ENCODE data around the gene TRIM25. TPM values are rescaled to one million over a fixed set of nuclear protein-coding genes. Genes with fewer than 3 reads are reported as not detected.
A peak's percentile ranks its signal among the peaks of the same experiment; 100 is the strongest.

TRIM25 gene
- total RNA-seq, 1 donor from 2014 or later: 19.9 TPM

DNA sequence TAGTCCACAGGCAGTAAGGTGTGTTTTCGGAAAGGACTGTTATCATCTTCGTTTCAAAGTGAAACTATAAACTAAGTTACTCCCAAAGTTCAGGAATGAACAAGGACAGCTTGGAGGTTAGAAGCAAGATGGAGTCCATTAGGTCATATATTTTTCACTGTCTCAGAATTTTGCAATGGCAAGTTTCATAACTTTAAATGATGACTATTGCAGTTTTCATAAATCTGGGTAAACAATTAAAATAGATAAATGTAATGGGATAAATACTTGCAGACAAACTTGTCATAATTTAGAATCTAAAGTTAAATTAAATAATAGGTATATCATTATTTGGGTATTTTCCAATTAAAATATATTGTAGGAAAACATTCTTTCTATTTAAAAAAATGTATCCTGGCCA is 14.7 kb upstream of the TRIM25 start:
- DNase-seq (ENCODE audit: low read depth): no peak

DNA sequence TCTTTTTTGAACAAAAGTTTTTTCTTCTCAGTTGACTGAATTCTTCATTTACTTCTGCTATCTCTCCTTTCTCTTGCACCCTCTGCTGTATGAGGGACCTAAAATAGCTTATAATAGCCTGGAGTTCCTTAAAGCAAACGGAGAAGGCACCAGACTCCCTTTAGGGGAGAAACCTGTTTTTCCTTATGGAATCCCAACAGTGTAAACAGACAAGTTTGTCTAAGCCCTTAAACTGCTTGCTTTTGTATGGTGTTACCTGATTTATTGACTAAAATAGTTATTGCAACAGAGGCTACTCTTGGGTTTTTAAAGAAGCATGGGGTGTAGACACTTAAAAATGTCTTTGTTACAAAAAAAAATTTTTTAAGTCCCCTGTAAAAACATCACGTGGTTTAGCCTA is 12.9 kb upstream of the TRIM25 start:
- no peak for DNase-seq (ENCODE audit: low read depth)

DNA sequence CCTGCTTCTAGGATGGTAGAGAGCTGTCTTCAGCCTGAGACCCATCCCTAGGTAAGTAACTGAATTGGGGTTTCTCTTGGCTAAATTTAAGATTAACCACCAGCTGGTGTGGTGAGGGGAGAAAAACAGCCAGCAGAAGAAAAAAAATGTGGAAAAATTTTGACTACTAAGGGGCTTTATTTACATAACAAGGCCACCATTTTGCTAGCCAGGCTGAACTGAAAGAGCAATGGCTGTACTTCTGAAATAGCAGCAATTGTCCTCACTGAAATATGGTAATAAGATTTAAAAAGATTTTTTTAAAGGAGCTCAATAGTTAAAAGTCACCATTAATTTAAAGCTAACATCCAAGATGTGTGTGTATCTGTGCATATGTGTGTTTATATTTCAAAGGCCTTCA is 12.4 kb upstream of the TRIM25 start:
- no peak for DNase-seq (ENCODE audit: low read depth)

DNA sequence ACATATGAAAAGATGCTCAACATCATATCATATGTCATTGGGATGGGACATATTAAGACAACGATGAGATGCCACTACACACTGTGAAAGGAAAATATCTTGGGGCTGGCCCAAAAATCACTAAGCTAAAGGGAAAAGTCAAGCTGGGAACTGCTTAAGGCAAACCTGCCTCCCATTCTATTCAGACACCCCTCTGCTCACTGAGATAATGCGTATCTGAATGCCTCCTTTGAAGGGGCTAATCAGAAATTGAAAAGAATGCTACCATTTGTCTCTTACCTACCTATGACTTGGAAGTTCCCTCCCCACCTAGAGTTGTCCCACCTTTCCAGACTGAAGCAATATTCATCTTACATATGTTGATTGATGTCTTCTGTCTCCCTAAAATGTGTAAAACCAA is 11.2 kb upstream of the TRIM25 start:
- DNase-seq (ENCODE audit: low read depth): no peak

DNA sequence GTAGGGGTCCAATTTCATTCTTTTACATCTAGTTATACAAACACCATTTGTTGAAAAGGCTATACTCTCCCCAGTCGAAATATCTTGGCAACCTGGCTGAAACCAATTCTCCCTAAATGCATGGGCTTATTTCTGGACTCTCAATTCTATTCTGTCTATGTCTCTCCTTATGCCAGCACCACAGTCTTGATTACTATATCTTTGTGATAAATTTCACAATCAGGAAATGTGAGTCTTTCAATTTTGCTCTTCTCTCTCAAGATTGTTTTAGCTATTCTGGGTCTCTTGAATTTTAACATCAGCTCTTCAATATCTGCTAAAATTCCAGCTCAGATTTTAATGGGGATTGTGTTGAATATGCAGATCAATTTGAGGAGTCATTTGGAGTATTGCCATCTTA is 5.9 kb upstream of the TRIM25 start:
- DNase-seq (ENCODE audit: low read depth): no peak

DNA sequence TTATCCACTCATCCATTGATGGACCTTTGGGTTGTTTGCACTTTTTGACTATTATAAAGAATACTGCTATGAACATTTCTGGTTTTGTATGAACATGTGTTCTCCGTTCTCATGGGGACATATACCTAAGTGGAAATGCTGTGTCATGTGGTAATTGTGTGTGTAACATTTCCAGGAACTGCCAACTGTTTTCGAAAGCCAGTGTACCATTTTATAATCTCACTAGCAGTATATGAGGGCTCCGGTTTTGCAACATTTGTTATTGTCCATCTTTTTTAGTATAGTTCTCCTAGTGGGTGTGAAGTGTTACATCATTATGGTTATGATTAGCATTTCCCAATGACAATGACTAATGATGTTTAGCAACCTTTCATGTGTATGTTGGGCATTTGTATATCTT is 5.1 kb upstream of the TRIM25 start:
- no peak for DNase-seq (ENCODE audit: low read depth)

DNA sequence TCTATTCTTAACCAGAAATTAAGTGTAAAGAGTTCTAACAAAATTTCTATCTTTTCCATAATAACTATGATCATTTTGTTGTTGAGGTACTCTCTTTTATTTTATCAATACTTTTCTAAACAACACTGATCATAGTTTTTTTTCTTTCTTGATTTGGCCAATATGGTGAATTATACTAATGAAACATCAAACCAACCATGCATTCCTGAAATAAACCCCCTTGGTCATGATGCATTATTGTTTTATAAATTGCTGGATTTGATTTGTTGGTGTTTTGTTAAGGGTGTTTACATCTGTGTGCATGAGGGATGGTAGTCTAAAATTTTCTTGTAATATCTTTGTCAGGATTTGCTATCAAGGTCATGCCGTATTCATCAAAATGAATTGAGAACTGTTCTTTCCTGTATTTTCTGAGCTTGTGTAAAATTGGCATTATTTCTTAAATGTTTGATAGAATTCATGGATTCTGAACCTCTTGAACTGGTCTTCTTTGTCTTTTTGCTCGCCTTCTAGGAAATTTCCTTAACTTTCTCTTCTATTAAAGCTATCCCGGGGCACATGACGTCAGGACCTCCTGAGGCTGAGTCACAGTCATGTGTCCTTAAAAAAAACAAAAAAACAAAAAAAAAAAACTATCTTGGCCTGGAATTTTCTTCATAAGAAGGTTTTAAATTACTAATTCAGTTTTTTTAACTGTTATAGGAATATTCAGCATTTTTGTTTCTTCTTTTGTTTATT is 3.9 kb upstream of the TRIM25 start:
- DNase-seq (ENCODE audit: low read depth): no peak

DNA sequence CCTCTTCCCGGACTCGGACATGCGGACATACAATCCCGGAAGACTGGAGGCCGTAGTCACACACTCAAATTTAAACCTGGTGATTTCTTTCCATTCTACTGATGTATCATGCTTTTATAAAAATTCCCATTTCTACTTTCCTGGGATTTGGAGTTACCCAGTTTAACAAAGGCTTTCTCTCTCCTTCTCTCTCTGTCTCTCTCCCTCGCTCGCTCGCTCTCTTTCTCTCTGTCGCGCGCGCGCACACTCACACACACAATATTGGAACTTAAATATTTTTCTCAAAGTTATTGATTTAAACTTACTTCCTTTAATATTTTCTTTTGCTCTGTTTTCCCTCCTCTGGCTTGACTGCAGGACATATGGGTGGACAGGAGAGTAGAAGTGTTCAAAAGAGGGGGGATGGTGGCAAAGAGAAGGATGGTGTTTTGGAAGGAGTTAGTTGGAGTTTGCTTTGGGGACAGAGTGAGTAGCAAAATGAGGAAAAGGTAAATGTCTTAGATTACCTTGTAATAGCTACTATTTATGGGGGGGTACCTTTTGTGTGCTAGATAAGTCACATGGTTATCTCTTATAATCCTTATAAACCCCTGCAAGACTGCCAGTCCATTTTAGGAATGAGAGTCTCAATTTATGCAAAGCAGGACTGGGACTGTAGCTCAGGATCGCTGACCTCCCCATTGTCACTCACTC is 878 bp upstream of the TRIM25 start:
- peak; percentile 25 for DNase-seq (ENCODE audit: low read depth)

DNA sequence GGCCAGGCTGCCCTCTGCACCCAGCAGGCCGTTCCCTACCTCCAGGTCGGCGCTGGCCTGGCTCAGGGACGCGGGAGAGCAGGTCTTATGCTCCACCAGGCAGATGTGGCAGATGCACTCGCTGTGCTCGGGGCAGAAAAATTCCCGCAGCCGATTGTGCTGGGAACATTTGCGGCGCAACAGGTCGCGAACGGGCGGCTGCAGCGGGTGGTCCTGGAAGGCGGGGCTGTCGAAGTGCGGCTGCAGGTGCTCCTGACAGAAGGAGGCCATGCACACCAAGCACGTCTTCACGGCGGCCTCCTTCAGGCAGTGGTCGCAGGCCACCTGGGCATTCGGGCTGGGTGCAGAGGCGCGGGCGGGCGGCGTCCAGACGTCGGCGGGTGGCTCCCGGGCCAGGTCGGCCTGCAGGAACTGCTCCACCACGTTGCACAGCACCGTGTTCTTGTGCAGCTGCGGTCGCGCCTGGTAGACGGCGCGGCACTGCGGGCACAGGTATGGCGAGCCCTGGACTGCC is 439 bp downstream of the TRIM25 start:
- DNase-seq (ENCODE audit: low read depth): no peak

DNA sequence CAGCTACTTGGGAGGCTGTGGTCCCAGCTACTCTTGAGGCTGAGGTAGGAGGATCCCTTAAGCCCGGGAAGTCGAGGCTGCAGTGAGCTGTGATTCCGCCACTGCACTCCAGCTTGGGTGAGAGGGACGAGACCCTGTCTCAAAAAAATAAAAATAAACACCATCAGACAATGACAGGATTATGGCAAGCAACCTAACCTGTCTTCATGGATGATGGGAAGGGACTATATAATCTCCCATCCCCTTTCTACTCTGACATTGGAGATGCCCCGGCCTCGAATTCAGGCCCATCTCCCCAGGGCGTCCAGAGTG is 893 bp downstream of the TRIM25 start:
- no peak for DNase-seq (ENCODE audit: low read depth)

DNA sequence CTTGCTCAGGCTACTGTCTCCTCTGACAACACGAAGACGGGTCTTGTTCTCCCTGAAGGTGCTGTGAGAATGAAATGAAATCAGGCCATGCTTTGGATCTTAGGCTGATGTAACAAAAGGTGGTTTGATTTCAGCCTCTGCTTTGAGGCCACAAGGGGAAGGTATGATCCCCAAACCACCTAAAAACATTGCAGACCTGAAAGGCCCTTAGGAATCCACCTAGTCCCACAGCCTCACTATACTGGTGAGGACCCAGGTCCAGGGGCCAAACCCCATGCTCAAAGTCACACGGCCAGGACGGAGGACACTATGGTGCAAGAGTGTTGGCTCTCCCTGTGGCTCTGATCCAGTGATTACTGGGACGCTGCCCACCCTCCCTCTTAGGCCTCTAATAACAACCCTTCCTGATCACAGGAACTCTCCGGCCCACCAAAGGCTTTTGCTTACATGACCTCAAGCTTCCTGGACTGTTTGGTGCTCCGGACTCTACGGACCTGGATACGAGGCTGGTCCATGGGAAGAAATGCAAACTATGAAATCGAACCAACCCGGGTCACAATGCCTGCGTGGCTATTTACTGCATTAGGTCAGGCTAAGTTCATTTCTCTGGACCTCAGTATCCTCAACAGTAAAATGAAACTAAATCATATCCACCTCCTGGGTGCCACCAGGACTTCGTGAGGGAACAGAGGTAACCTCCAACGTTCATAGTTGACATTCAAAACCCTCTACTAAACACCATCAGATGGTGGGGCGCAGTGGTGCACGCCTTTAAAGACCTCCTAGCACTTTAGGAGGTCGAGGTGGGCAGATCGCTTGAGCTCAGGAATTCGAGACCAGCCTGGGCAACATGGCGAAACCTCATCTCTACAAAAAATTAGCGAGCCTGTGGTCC is 1.5 kb downstream of the TRIM25 start:
- no peak for DNase-seq (ENCODE audit: low read depth)

DNA sequence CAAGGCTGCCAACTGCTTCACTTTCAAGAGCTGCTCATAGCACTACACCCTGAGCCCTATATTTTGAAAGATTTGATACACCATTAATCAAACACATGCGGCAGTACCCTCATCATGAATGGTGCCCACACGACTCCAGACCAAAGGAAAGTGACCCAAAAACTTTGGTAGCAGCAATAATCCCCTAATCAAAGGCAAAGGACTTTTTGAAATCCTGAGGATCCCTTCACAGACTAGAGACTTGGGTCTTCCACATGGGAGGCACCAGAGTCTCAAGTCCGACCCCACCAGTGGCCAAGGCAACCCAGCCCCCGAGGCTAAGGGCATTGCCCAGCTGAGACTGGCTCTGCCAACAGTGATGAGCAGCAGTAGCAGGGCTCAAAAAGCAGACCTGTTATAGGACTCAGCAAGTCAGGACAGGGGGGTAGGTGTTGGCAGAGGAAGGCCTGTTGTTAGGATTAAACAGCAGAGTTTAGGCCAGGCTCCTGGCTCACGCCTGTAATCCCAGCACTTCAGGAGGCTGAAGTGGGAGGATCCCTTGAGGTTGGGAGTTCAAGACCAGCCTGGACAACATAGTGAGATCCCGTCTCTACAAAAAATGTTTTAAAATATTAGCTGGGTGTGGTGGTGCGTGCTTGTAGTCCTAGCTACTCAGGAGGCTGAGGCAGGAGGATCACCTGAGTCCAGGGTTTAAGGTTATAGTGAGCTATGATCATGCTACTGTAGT is 3.2 kb downstream of the TRIM25 start:
- no peak for DNase-seq (ENCODE audit: low read depth)

DNA sequence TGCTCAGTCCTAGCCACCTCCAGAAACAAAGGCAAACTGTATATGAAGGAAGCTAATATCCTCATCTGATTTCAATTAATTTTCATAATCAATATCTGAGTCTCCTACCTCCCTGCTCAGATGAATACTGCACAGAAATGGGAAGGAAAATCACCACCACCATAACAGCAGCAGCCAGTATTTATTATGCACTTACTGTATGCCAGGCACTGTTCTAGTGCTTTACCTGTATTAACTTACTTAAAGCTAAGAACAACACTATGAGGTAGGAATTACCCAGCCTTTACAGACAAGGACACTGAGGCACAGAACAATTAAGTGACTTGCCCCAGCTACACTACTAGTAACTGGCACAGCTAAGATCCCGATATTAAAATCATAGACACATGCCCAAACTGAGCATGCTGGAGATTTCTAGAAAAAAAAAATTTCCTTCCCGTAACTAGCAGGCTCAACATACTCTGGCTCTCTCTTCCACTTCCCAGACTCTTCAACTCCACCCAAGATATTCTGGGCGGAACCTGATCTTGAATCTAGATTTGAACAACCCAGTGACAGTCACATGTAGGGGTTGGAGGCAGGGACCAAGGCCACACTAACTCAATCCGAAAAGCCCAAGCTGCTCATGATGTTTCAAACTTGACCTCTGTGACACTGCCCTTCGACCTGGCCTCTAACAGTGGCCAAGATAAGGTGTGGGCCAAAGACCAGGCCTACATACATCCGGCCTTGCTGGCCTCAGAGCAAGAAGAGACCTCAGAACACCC is 3.9 kb downstream of the TRIM25 start:
- no peak for DNase-seq (ENCODE audit: low read depth)

DNA sequence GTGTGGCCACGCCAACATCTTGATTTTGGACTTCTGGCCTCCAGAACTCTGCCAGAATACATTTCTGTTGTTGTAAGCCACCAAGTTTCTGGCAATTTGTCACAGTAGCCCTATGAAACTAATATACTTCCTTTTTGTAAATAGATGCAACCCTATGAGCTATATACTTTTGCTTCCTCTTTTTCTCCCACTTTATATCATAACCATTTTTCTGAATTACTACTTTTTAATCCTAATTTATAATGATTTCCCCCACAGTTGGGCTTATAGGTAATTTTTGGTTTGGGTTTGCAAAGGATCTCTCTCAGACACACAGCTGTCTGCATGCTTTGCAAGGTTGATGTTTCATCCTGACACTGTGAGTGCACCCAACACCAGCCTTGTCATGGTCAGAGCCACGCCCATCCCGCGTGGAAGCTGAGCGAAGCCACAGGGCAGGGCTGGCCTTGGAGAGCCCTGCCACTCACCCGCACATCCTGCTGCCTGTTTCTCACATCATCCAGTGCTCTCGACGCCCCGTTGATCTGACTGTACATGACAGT is 5.8 kb downstream of the TRIM25 start:
- DNase-seq (ENCODE audit: low read depth): peak; percentile 79

DNA sequence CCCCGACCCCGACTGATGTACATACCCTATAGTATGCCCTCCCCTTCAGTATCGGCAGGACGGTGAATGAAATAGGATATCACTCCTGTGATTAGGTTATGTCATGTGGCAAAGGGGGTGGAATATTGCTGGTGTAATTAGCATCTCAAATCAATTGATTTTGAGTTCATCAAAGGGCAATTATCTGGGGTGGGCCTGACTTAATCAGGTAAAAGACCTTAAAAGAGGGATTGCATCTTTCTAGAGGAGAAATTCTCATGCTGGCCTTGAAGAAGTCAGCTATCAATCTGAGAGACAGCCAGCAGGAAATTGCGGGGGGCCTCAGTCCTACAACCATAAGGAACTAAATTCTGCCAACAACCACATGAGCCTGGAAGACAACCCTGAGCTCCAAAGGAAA is 10.3 kb downstream of the TRIM25 start:
- no peak for DNase-seq (ENCODE audit: low read depth)

DNA sequence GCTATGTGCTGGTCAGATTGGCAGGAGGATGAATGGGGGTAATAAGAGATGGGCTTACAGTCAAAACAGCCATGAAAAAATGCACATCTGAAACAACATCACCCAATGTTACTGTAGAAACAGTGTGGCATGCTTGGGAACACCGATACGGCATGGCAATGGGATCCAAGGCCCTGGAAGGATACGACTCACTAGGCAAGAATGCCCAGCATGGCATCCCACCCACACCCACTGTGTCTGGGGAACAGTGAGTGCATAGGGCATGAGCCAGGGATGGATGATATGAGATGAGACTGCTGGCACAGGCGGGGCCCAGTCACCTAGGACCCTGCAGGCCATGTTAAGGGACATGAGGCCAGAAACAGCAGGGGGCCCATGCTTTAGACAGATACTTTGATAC is 11.5 kb downstream of the TRIM25 start:
- peak; percentile 86 for DNase-seq (ENCODE audit: low read depth)

DNA sequence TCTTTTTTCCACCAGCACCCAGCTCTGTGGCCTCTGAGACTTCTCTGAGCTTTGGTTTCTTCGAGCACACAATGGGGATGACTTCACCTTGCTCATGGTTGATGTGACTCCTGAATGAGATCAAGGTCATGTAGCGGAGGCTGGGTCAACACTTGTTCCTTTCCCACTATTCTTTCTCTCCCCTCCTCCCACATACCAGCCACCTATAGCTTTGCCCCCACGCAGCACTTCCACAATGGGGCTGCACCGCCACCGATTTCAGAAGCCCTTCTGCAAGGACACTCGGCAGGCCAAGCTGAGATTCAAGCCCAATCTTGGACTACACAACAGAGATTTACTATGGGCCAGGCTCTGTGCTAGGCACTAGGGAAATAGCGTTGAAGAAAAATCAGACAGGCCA is 14.4 kb downstream of the TRIM25 start:
- no peak for DNase-seq (ENCODE audit: low read depth)

DNA sequence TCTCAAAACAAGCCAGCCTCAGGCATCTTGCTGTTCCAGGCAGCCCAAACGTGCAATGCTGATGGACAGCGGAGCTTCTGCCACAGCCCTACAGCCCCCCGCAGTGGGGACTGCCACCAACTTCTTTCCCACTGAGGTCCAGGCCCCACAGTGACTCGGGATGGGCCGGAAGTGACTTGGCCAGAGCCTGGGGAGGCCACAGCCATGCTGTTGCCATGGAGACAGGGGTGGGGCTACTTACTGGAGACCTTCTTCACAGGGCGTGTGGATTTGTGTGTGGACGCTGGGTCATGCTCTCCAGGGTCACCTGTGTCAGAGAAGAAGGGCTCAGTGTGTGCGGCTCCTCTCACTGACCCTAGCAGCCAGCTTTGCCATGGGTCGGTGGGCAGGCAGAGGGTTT is 15.0 kb downstream of the TRIM25 start:
- DNase-seq (ENCODE audit: low read depth): no peak

DNA sequence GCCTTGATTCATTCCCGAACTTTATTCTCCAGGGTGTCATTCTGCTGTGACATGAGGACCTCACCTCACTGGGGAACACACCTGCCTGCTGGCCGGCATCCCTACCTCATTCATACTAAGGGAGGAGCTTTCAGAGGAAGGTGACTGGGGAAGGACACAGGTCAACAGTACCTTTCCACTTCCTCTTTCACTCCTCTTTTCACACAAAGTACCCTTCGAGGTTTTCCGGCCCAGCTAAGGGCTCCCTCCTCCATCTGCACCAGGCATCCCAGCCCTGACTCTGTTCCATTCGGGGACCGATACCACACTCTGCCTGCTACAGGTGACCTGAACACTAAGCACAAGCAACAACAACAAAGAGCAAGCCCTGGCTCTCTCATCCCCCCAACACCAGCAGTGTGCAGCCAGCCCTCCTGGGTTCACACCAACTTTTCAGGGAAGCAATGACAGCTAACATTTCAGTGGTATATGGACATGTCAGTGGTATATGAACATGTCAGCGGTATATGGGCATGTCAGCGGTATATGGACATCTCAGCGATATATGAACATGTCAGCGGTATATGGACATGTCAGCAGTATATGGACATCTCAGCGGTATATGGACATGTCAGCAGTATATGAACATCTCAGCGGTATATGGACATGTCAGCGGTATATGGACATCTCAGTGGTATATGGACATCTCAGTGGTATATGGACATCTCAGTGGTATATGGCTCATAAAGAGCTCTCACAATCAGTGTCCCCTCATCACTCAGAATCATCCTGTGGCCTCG is 16.0 kb downstream of the TRIM25 start:
- DNase-seq (ENCODE audit: low read depth): no peak

DNA sequence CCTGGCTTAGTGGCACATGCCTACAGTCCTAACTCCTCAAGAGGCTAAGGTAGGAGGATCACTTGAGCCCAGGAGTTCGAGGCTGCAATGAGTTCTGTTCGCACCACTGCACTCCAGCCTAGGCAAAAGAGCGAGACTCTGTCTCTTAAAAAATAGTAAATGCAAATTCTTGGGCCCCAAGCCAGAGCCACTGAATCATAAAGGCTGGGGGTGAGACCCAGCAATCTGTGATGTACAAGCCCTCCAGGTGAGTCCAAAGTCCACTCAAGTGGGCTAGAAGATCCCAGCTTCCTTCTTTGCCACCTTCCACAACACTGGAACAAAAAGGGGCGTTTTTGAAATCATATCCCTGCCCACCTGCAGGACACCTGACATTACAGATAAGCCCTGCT is 16.9 kb downstream of the TRIM25 start:
- no peak for DNase-seq (ENCODE audit: low read depth)
